Choroid plexus epithelial cell (primary cell): Measurements from ENCODE around the gene E2F6.

Experiments used
- DNase-seq: peaks from one replicate; pipeline ENCODE4 v3.0.0-alpha.2; 2010; ENCODE audit warnings: low read depth
- H3K4me3 ChIP-seq: 2 replicates; pipeline ENCODE4 v1.5.1; 2011; ENCODE audit warnings: low read depth, mild to moderate bottlenecking, control low read depth, low read length, moderate library complexity
- TF ChIP-seq, protein P1 (sequence below): conservative IDR thresholded peaks from 2 replicates; pipeline ENCODE4 v1.5.1; 2011; ENCODE audit warnings: low read depth, mild to moderate bottlenecking, control low read depth, inconsistent platforms, low read length, moderate library complexity

The E2F6 gene

DNA sequence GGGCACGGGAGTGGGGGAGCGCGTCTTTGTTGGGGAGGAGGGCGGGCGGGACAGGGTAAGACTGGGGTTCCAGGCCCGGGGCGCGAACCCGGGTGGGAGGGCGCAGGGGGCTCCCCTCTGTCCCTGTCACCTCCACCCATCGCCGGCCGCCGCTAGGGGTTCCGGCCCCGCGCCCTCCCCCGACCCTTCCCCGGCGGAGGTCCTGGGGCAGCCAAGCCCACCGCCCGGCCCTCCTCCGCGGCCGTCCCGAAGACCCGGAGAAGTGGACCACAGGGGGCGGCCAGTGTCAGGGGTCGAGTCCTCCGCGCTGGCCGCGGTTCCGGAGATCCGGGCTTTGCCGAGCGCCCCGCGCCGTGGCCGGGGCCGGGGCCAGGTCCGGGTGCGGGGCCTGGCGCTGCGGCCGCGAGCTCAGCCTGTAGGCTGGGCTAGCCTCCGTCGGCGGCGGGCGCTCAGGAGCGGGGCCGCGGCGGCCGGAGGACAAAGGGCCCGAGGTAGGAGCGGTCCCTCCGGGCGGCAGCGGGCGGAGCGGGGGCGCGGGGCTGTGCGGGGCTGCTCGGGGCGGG is 16.6 kb upstream of the E2F6 start:
- peak overlapping the region; percentile 49 for H3K4me3 ChIP-seq
- TF ChIP-seq, protein P1, sequence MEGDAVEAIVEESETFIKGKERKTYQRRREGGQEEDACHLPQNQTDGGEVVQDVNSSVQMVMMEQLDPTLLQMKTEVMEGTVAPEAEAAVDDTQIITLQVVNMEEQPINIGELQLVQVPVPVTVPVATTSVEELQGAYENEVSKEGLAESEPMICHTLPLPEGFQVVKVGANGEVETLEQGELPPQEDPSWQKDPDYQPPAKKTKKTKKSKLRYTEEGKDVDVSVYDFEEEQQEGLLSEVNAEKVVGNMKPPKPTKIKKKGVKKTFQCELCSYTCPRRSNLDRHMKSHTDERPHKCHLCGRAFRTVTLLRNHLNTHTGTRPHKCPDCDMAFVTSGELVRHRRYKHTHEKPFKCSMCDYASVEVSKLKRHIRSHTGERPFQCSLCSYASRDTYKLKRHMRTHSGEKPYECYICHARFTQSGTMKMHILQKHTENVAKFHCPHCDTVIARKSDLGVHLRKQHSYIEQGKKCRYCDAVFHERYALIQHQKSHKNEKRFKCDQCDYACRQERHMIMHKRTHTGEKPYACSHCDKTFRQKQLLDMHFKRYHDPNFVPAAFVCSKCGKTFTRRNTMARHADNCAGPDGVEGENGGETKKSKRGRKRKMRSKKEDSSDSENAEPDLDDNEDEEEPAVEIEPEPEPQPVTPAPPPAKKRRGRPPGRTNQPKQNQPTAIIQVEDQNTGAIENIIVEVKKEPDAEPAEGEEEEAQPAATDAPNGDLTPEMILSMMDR: no peak

DNA sequence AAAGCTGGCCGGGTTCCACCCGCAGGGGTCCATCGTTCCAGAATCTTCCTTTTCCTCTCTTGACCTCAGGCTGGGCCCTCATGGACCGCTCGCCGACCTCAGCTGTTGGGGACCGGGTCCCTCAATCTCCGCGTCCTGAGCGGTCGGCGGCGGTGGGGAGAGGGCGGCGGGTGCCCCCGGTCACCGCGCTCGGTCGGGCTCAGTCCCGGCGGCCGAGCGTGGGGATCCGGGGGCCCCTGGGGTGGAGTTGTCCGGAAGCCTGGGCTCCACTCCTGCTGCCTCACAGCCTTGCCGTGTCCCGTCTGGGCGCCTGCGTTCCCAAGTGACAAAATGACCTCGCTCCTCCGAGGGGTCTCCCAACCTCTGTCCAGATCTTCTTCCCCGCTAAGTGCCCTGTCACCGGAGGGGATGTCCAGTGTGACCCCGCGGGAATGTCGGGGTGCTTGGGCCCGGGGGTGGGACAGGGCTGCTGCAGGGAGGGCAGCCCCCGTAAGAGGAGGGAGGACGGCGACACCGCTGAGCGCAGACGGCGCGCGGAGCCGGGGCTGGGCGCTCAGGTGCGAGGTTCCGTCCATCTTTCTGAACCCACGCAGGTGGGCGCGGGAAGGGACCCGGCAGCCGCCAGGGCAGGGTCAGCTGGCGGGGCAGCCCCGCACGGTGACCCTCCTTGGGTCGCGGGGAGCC is 16.0 kb upstream of the E2F6 start:
- TF ChIP-seq, protein P1: no peak
- no peak overlapping the region for H3K4me3 ChIP-seq
- DNase-seq: no peak

More for the DNA sequence above, 16.6 kb upstream of the E2F6 start:
- DNase-seq: no peak

DNA sequence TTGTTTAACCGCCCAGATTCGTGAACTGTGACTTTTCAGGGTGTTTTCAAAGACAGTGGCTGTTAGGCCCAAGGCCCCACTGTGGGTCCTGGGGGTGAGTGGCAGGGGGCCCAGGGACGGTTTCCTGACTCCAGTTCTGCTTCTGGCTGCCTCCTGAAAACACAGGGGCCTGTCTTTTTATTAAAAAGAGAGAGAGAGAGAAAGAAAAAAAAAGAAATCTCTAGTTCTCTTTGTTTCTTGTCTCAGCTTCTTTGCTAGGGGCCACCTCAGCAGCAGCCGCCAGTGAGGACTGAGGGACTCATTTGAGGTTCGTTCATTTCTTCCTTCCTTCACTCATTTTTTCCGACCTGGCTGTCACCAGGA is 15.4 kb upstream of the E2F6 start:
- TF ChIP-seq, protein P1: no peak
- no peak for DNase-seq
- no peak overlapping the region for H3K4me3 ChIP-seq

DNA sequence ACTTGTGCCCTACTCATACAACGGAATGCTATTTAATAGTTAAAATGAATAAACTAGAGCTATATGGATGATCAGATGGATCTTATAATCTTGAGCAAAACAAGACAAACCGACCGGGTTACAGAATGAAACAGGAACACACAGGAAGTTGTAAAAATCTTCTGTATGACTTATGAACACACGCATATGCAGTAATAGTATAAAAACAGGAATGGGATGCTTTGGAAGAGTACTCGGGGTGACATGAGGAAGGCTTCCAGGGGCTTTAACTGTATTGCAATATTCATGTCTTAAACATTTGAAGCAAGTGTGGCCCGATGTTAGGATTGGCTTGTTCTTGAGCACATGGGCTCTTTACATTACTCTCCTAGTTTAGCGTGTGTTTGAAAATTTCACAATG is 14.9 kb upstream of the E2F6 start:
- no peak for DNase-seq
- no peak overlapping the region for H3K4me3 ChIP-seq
- TF ChIP-seq, protein P1: no peak

DNA sequence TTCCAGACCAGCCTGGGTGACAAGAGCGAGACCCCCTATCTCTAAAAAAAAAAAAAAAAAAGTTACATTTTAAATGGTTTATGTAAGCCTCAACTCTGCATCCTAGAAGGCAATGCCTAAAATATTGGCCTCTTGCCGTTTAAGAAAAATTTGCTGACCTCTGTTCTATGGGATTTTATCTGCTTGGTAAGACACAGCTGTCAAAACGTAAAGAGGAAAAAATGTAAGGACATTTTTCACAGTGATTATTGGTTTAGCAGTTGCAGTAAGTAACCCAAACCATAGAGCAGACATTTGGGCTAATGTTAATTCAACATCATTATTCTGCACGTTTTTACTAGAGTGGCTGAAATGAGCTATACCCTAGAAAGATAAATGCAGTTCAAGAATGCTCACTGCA is 14.4 kb upstream of the E2F6 start:
- no peak for DNase-seq
- TF ChIP-seq, protein P1: no peak
- H3K4me3 ChIP-seq: no peak overlapping the region

DNA sequence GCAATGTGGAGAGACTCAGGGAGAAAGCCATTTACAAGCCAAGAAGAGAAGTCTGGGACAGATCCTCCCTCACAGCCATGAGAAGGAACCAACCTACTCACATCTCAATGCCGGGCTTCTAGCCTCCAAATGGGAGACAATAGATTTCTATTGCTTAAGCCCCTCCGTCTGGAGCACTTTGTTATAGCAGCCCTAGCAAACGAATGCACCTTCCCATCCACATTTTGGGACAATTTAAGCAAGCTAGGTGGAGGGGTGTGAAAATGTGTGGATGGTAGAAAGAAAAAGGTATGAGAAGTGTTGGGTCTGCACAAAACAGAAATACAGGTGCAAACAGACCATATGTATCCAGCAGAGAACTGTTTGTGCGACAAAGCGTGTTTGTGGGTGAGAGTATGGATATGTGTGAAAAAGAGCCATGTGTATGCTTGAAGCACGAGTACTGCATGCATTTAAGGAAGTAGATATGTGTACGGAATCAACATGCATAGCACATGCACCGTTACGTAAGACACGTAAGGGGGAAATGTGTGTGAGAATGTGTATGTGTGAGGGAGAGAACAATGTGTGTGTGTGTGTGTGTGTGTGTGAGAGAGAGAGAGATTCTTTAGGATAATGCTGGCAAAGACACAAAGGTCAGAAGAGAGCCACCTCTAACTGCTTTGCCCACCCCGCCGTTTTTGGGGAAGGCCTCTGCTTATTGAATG is 13.1 kb upstream of the E2F6 start:
- no peak for DNase-seq
- H3K4me3 ChIP-seq: no peak overlapping the region
- TF ChIP-seq, protein P1: no peak
